ENCODE data around the gene YY1. TPM values are rescaled to one million over a fixed set of nuclear protein-coding genes. Genes with fewer than 3 reads are reported as not detected.

YY1 gene
- total and polyA plus RNA-seq, 2 of the 4 experiments (the other 2 are of a cell fraction), result 21.7 to 29.9 TPM

GRCh38 chr14:100274250-100274649 lies 35.3 kb downstream of the YY1 start:
- dilution Hi-C loops (cut with HindIII; ENCODE audit: low sequenced_read_pairs, unreplicated experiment) (no loop called here), intact Hi-C loops (cut with micrococcal nuclease) (no loop called here), in situ Hi-C loops (cut with MboI; ENCODE audit: low sequenced_read_pairs) (no loop called here)
- Histone ChIP-seq H3K9ac (ENCODE audit: low read depth, low read length) (no peak overlapping the region), H3K27me3 (ENCODE audit: control insufficient read depth, insufficient read depth, low read length) (no peaks in the 10 kb centered on the region), H3K9me1 (ENCODE audit: insufficient read depth, low read length) (peaks cover 19% of the 10 kb centered on the region), H2AK9ac (replicated peaks; ENCODE audit: low read depth, low read length, poor library complexity) (no peak overlapping the region), H2BK15ac (ENCODE audit: low read depth, low read length) (no peak overlapping the region), H2BK20ac (ENCODE audit: low read depth, low read length) (no peak overlapping the region), H3K79me1 (ENCODE audit: low read depth in 1 of 2, low read length in 2 of 2) (peaks cover 38 to 70% of the 10 kb centered on the region in 2 experiments), H3K36me3 (ENCODE audit: control insufficient read depth, insufficient read depth, low read length) (peaks cover 12% of the 10 kb centered on the region), H2AK5ac (ENCODE audit: low read depth, low read length) (no peak overlapping the region), H3K9me3 (ENCODE audit: control insufficient read depth, insufficient read depth, low read length) (no peaks in the 10 kb centered on the region), H3K4me2 (ENCODE audit: low read depth, low read length) (no peak overlapping the region), H2BK5ac (ENCODE audit: low read depth, low read length, poor library complexity, severe bottlenecking) (no peak overlapping the region), H2BK120ac (ENCODE audit: low read depth, low read length) (no peak overlapping the region), H3K4me3 (ENCODE audit: insufficient read depth, low read depth, low read length) (no peak overlapping the region), H4K8ac (ENCODE audit: low read depth in 2 of 2, low read length in 2 of 2) (no peak overlapping the region), H3K23ac (ENCODE audit: low read depth, low read length) (no peak overlapping the region), H4K5ac (ENCODE audit: low read depth, low read length) (no peak overlapping the region), H3K18ac (ENCODE audit: low read depth, low read length) (no peak overlapping the region), H3K14ac (replicated peaks; ENCODE audit: low read depth, low read length) (no peak overlapping the region), H3K27ac (ENCODE audit: insufficient read depth, low read length) (no peak overlapping the region), H4K20me1 (ENCODE audit: insufficient read depth, low read length) (peaks cover 63% of the 10 kb centered on the region), H4K91ac (ENCODE audit: insufficient read depth, low read depth, low read length) (no peak overlapping the region), H3K56ac (ENCODE audit: extremely low read depth, insufficient read depth, low read length) (no peak overlapping the region), H3K4ac (ENCODE audit: low read depth, low read length) (no peak overlapping the region), H2AFZ (replicated peaks; ENCODE audit: low read length, poor library complexity) (no peak overlapping the region), H3K4me1 (ENCODE audit: control insufficient read depth, insufficient read depth, low read length) (peaks cover 6% of the 10 kb centered on the region)
- CTCF ChIA-PET, result no interaction called here
- BruUV-seq (replicated peaks), result no TSS peak
- ATAC-seq (ENCODE audit: low read depth) (no peak), DNase-seq (no peak)
- TF ChIP-seq RCOR1 (IDR thresholded peaks at IDR 0.05; ENCODE audit: insufficient replicate concordance, low read length), result no peak
- TF ChIP-seq CEBPB (IDR thresholded peaks at IDR 0.05; ENCODE audit: low read depth, low read length), result no peak
- TF ChIP-seq MAFK (IDR thresholded peaks at IDR 0.05; ENCODE audit: low read depth, low read length), result no peak
- TF ChIP-seq BHLHE40 (IDR thresholded peaks at IDR 0.05; ENCODE audit: low read depth, low read length), result no peak
- no peak for TF ChIP-seq RAD21 (IDR thresholded peaks at IDR 0.05; ENCODE audit: low read length)
- no peak for TF ChIP-seq ELK1 (IDR thresholded peaks at IDR 0.05; ENCODE audit: borderline replicate concordance, low read depth, low read length)
- TF ChIP-seq SMC3 (IDR thresholded peaks at IDR 0.05; ENCODE audit: low read depth, low read length), result no peak
- TF ChIP-seq USF2 (IDR thresholded peaks at IDR 0.05; ENCODE audit: low read depth, low read length), result no peak
- TF ChIP-seq POLR2A (IDR thresholded peaks at IDR 0.05; ENCODE audit: low read depth, low read length), result no peak
- TF ChIP-seq NFE2L2 (IDR thresholded peaks at IDR 0.05; ENCODE audit: low read depth, low read length), result no peak
- POLR2A ChIA-PET (ENCODE audit: unreplicated experiment), result no interaction called here
- no CpG with 5 or more reads among the region's 4 CpGs for WGBS, 2 experiments (ENCODE audit: extremely low coverage in 2 of 2, insufficient read length in 1 of 2)
